Osteocyte (in vitro differentiated cells): ENCODE measurements around the gene CYTIP. TPM values are rescaled to one million over a fixed set of nuclear protein-coding genes. Genes with fewer than 3 reads are reported as not detected.
"Not testable (repeated sequence)": the region's sequence is repeated elsewhere in the genome, so short reads cannot be mapped to it uniquely, and the experiment has no call there.

Experiments used
- DNase-seq: peaks from one replicate; pipeline ENCODE4 v3.0.0; 2021; ENCODE audit warnings: mixed read lengths; ENCODE audit not compliant: unreplicated experiment; ENCODE audit errors: extremely low spot score
- H3K27ac Mint-ChIP-seq: one replicate; pipeline ENCODE4 v1.8.0; 2021; ENCODE audit warnings: mild to moderate bottlenecking, mixed read lengths; ENCODE audit not compliant: unreplicated experiment
- H3K27me3 Mint-ChIP-seq: one replicate; pipeline ENCODE4 v1.8.0; 2021; ENCODE audit warnings: mixed read lengths; ENCODE audit not compliant: unreplicated experiment
- H3K36me3 Mint-ChIP-seq: one replicate; pipeline ENCODE4 v1.8.0; 2021; ENCODE audit warnings: mixed read lengths; ENCODE audit not compliant: unreplicated experiment
- H3K4me1 Mint-ChIP-seq: one replicate; pipeline ENCODE4 v1.8.0; 2021; ENCODE audit warnings: mixed read lengths; ENCODE audit not compliant: unreplicated experiment
- H3K4me3 Mint-ChIP-seq: one replicate; pipeline ENCODE4 v1.8.0; 2021; ENCODE audit warnings: mild to moderate bottlenecking, moderate library complexity, mixed read lengths; ENCODE audit not compliant: unreplicated experiment
- H3K9me3 Mint-ChIP-seq: one replicate; pipeline ENCODE4 v1.8.0; 2021; ENCODE audit warnings: mixed read lengths; ENCODE audit not compliant: unreplicated experiment
- CTCF ChIP-seq: fragments of 200-600 bp; sonication (generic); IDR thresholded peaks from 2 replicates; pipeline ENCODE4 v1.5.0; 2021; ENCODE audit warnings: antibody characterized with exemption, mild to moderate bottlenecking, moderate library complexity
- total RNA-seq: library from RNA; stranded (reverse); gene quantifications from 2 replicates; pipeline ENCODE4 v1.2.1, GENCODE V29; 2021

CYTIP gene
- total RNA-seq, 1 donor from 2014 or later, result 0.64 TPM

GRCh38 chr2:157413326-157414035, 30.4 kb downstream of the CYTIP start:
- Mint-ChIP-seq H3K36me3 (no peaks in the 10 kb centered on the region), H3K4me3 (no peak overlapping the region), H3K27me3 (peaks cover 25% of the 10 kb centered on the region), H3K4me1 (no peaks in the 10 kb centered on the region), H3K9me3 (no peaks in the 10 kb centered on the region), H3K27ac (no peak overlapping the region)
- no peak for TF ChIP-seq CTCF
- DNase-seq, result no peak

GRCh38 chr2:157411624-157412336, 32.1 kb downstream of the CYTIP start:
- Mint-ChIP-seq H3K27ac (no peak overlapping the region), H3K4me1 (no peaks in the 10 kb centered on the region), H3K4me3 (no peak overlapping the region), H3K27me3 (peaks cover 25% of the 10 kb centered on the region), H3K9me3 (no peaks in the 10 kb centered on the region), H3K36me3 (no peaks in the 10 kb centered on the region)
- DNase-seq, result no peak
- no peak for TF ChIP-seq CTCF

- not testable (repeated sequence) for H3K4me3 Mint-ChIP-seq, H3K9me3 Mint-ChIP-seq, H3K36me3 Mint-ChIP-seq, H3K27ac Mint-ChIP-seq, H3K4me1 Mint-ChIP-seq, DNase-seq
- H3K27me3 Mint-ChIP-seq, result peaks cover 31% of the 10 kb centered on the region
These were observed 38.5 kb downstream of the CYTIP start for GRCh38 chr2:157405398-157405797.

GRCh38 chr2:157404363-157404762, 39.5 kb downstream of the CYTIP start:
- no peak overlapping the region for H3K27ac Mint-ChIP-seq
- no peaks in the 10 kb centered on the region for H3K4me1 Mint-ChIP-seq
- TF ChIP-seq CTCF, result no peak
- no peaks in the 10 kb centered on the region for H3K9me3 Mint-ChIP-seq
- peaks cover 31% of the 10 kb centered on the region for H3K27me3 Mint-ChIP-seq
- no peak for DNase-seq
- H3K4me3 Mint-ChIP-seq, result no peak overlapping the region
- no peaks in the 10 kb centered on the region for H3K36me3 Mint-ChIP-seq

GRCh38 chr2:157402801-157403485, 40.9 kb downstream of the CYTIP start:
- peaks cover 31% of the 10 kb centered on the region for H3K27me3 Mint-ChIP-seq
- DNase-seq, result not testable (repeated sequence)

GRCh38 chr2:157395811-157396210, 48.1 kb downstream of the CYTIP start:
- no peaks in the 10 kb centered on the region for H3K9me3 Mint-ChIP-seq
- H3K36me3 Mint-ChIP-seq, result no peaks in the 10 kb centered on the region
- no peaks in the 10 kb centered on the region for H3K4me1 Mint-ChIP-seq
- TF ChIP-seq CTCF, result no peak
- H3K4me3 Mint-ChIP-seq, result no peak overlapping the region
- H3K27ac Mint-ChIP-seq, result no peak overlapping the region
- peaks cover 29% of the 10 kb centered on the region for H3K27me3 Mint-ChIP-seq
- DNase-seq, result no peak

More at GRCh38 chr2:157402801-157403485, 40.9 kb downstream of the CYTIP start:
- not testable (repeated sequence) for H3K9me3 Mint-ChIP-seq, H3K4me1 Mint-ChIP-seq, H3K36me3 Mint-ChIP-seq, H3K27ac Mint-ChIP-seq, H3K4me3 Mint-ChIP-seq
